PC-3 (cell line): ENCODE data around the gene TRIM23. TPM values are rescaled to one million over a fixed set of nuclear protein-coding genes. Genes with fewer than 3 reads are reported as not detected.

ENCODE experiments used
- ATAC-seq: fragments of 200-7000 bp; cut with Tn5 transposase; 2 replicates; pipeline ENCODE4 v1.9.1; 2020; ENCODE audit warnings: mild to moderate bottlenecking, moderate library complexity
- Bru-seq: library from RNA; stranded (reverse); fragments of 400-500 nt; gene quantifications from one replicate; lab custom pipeline; 2021; lab: Mats Ljungman, UMichigan
- BruChase-seq, 2 experiments: library from RNA; stranded (reverse); fragments of 400-500 nt; gene quantifications; one replicate each; lab custom pipeline; 2021; lab: Mats Ljungman, UMichigan
- BruUV-seq: library from RNA; stranded (reverse); fragments of 400-500 nt; replicated peaks from 2 replicates; lab custom pipeline; 2021; lab: Mats Ljungman, UMichigan
- CTCF ChIA-PET: fragments of 300-600 bp; sonication (Branson Sonifier 250); formaldehyde crosslinking; loops from one replicate; lab custom pipeline; 2022; ENCODE audit warnings: antibody characterized with exemption; lab: Charles Lee
- POLR2A ChIA-PET: fragments of 300-600 bp; sonication (Branson Sonifier 250); formaldehyde crosslinking; loops from one replicate; lab custom pipeline; 2022; ENCODE audit warnings: antibody characterized with exemption; ENCODE audit not compliant: unreplicated experiment; lab: Charles Lee
- DNase-seq: peaks from one replicate; pipeline ENCODE4 v3.0.0-alpha.2; 2015
- H2AFZ ChIP-seq: fragments of 300-600 bp; sonication (generic); 2 replicates; pipeline ENCODE4 v1.6.0; 2016; ENCODE audit warnings: antibody characterized with exemption, low read length
- H3F3A ChIP-seq: fragments of 300-600 bp; sonication (generic); one replicate; pipeline ENCODE4 v1.6.0; 2017; ENCODE audit warnings: antibody characterized with exemption, low read length, control low read depth, mild to moderate bottlenecking; ENCODE audit not compliant: unreplicated experiment
- H3K27ac ChIP-seq: fragments of 300-600 bp; sonication (generic); 2 replicates; pipeline ENCODE4 v1.5.1; 2016; ENCODE audit warnings: mild to moderate bottlenecking, low read length
- H3K27me3 ChIP-seq: fragments of 300-600 bp; sonication (generic); 2 replicates; pipeline ENCODE4 v1.6.1; 2016; ENCODE audit warnings: low read length, mixed read lengths
- H3K36me3 ChIP-seq: fragments of 300-600 bp; sonication (generic); 2 replicates; pipeline ENCODE4 v1.6.1; 2016; ENCODE audit warnings: low read depth, mixed run types, low read length, mixed read lengths
- H3K4me1 ChIP-seq: fragments of 300-600 bp; sonication (generic); 2 replicates; pipeline ENCODE4 v1.5.1; 2016; ENCODE audit warnings: low read length; ENCODE audit not compliant: insufficient read depth
- H3K4me2 ChIP-seq: fragments of 300-600 bp; sonication (generic); 2 replicates; pipeline ENCODE4 v1.6.0; 2016; ENCODE audit warnings: low read length
- H3K4me3 ChIP-seq: fragments of 300-600 bp; sonication (generic); 2 replicates; pipeline ENCODE4 v1.5.1; 2016; ENCODE audit warnings: mild to moderate bottlenecking, low read length, mixed read lengths
- H3K79me2 ChIP-seq: fragments of 300-600 bp; sonication (generic); 2 replicates; pipeline ENCODE4 v1.6.1; 2017; ENCODE audit warnings: low read length, mixed read lengths
- H3K9ac ChIP-seq: fragments of 300-600 bp; sonication (generic); 2 replicates; pipeline ENCODE4 v1.6.0; 2016; ENCODE audit warnings: mild to moderate bottlenecking, low read length
- H3K9me2 ChIP-seq: fragments of 300-600 bp; sonication (generic); replicated peaks from 2 replicates; pipeline ENCODE4 v1.6.1; 2016; ENCODE audit warnings: mixed run types, low read length, mixed read lengths
- H3K9me3 ChIP-seq: fragments of 300-600 bp; sonication (generic); 2 replicates; pipeline ENCODE4 v1.6.1; 2016; ENCODE audit warnings: low read length, mixed read lengths
- H4K20me1 ChIP-seq: fragments of 300-600 bp; sonication (generic); 2 replicates; pipeline ENCODE4 v1.6.1; 2016; ENCODE audit warnings: low read length, mixed read lengths
- CTCF ChIP-seq: fragments of 300-600 bp; sonication (generic); conservative IDR thresholded peaks from 2 replicates; pipeline ENCODE4 v1.5.1; 2017; ENCODE audit warnings: antibody characterized with exemption, low read depth, mild to moderate bottlenecking, low read length
- EZH2 ChIP-seq: fragments of 300-600 bp; sonication (generic); IDR thresholded peaks from one replicate; pipeline ENCODE4 v1.6.1; 2017; ENCODE audit warnings: antibody characterized with exemption, mild to moderate bottlenecking, low read length; ENCODE audit not compliant: unreplicated experiment
- EZH2phosphoT487 ChIP-seq: fragments of 300-600 bp; sonication (generic); IDR thresholded peaks from 2 replicates; pipeline ENCODE4 v1.6.1; 2018; ENCODE audit warnings: mild to moderate bottlenecking, antibody characterized with exemption, low read length, borderline replicate concordance
- intact Hi-C: fragments of 100-400 bp; cut with micrococcal nuclease; formaldehyde crosslinking; loops from 2 replicates; pipeline ENCODE4 v1.9.0; 2023
- long read RNA-seq: library from polyadenylated mRNA; unstranded; transcript quantifications from one replicate; pipeline ENCODE4 v2.0.0, GENCODE V29; 2021; ENCODE audit not compliant: unreplicated experiment
- total RNA-seq: library from RNA; depleted of rRNA; stranded (reverse); fragments of >200 nt; gene quantifications from 2 replicates; pipeline ENCODE4 v1.2.3, GENCODE V29; 2014; rRNA removed

The TRIM23 gene
- total RNA-seq = 4.7 and 7.7 TPM in 2 replicates
- percentile 54 among the genes with signal in this experiment for Bru-seq, nascent RNA
- percentile 51 among the genes with signal in this experiment for BruChase-seq, experiment 1, labeled RNA remaining after a 6-hour chase
- BruChase-seq, experiment 2, labeled RNA remaining after a 2-hour chase = percentile 58 among the genes with signal in this experiment
- long read RNA-seq, full-length matches to known transcripts = 16 of 23 reads
- long read RNA-seq, partial matches to known transcripts = 5 of 23 reads
- long read RNA-seq, other reads (novel, unspliced or antisense) = 2 of 23 reads

GRCh38 chr5:65624025-65624570, at the start of gene TRIM23:
Gene TRIM23, minus strand, starts transcription at chr5:65624333. Its CDS starts 59 bp downstream, at chr5:65624274.
- peak; percentile 98 for ATAC-seq
- Histone ChIP-seq H3K9me2 (no peaks in the 10 kb centered on the region), H3K27me3 (no peaks in the 10 kb centered on the region), H3F3A (no peaks in the 10 kb centered on the region), H3K9me3 (no peaks in the 10 kb centered on the region), H3K4me3 (peak within 1 kb of the TSS; percentile 83), H3K9ac (peak within 1 kb of the TSS; percentile 78), H3K79me2 (peaks cover 51% of the 10 kb centered on the region), H3K4me2 (peak within 1 kb of the TSS; percentile 83), H3K4me1 (peaks cover 7% of the 10 kb centered on the region; the same call in 1 of the 2 replicates), H2AFZ (peak within 1 kb of the TSS; percentile 75), H3K36me3 (no peaks in the 10 kb centered on the region), H3K27ac (peak within 1 kb of the TSS; percentile 65), H4K20me1 (no peaks in the 10 kb centered on the region)
- BruUV-seq = no TSS peak
- ChIA-PET POLR2A (no interaction called here), CTCF (no interaction called here)
- peak; percentile 73 for DNase-seq
- intact Hi-C loops = no loop called here
- no peak for TF ChIP-seq CTCF
- no peak for TF ChIP-seq EZH2
- no peak for TF ChIP-seq EZH2phosphoT487

GRCh38 chr5:65672796-65673195, 48.7 kb upstream of the TRIM23 start:
- H3K9ac ChIP-seq = no peak overlapping the region
- DNase-seq = peak; percentile 4
- no peak for ATAC-seq
- ChIA-PET POLR2A (no interaction called here), CTCF (no interaction called here)
- H4K20me1 ChIP-seq = no peaks in the 10 kb centered on the region
- no peaks in the 10 kb centered on the region for H3K36me3 ChIP-seq
- no TSS peak for BruUV-seq
- TF ChIP-seq EZH2 = no peak
- TF ChIP-seq EZH2phosphoT487 = no peak
- no peak for TF ChIP-seq CTCF
- intact Hi-C loops = no loop called here
- H3K79me2 ChIP-seq = no peaks in the 10 kb centered on the region
- H2AFZ ChIP-seq = no peak overlapping the region
- no peaks in the 10 kb centered on the region for H3K4me1 ChIP-seq
- no peak overlapping the region for H3K4me3 ChIP-seq
- no peaks in the 10 kb centered on the region for H3K27me3 ChIP-seq
- no peaks in the 10 kb centered on the region for H3K9me2 ChIP-seq
- H3F3A ChIP-seq = no peaks in the 10 kb centered on the region
- no peak overlapping the region for H3K4me2 ChIP-seq
- H3K27ac ChIP-seq = no peak overlapping the region
- H3K9me3 ChIP-seq = no peaks in the 10 kb centered on the region

GRCh38 chr5:65668696-65669095, 44.6 kb upstream of the TRIM23 start:
- H3K9me3 ChIP-seq = no peaks in the 10 kb centered on the region
- no peak overlapping the region for H3K27ac ChIP-seq
- CTCF ChIA-PET = no interaction called here
- H4K20me1 ChIP-seq = no peaks in the 10 kb centered on the region
- DNase-seq (no peak), ATAC-seq (no peak)
- no peak overlapping the region for H2AFZ ChIP-seq
- H3K4me3 ChIP-seq = no peak overlapping the region
- H3F3A ChIP-seq = no peaks in the 10 kb centered on the region
- H3K27me3 ChIP-seq = no peaks in the 10 kb centered on the region
- POLR2A ChIA-PET = no interaction called here
- TF ChIP-seq CTCF = no peak
- TF ChIP-seq EZH2 = no peak
- TF ChIP-seq EZH2phosphoT487 = no peak
- no peaks in the 10 kb centered on the region for H3K9me2 ChIP-seq
- intact Hi-C loops = no loop called here
- H3K36me3 ChIP-seq = no peaks in the 10 kb centered on the region
- H3K4me1 ChIP-seq = no peaks in the 10 kb centered on the region
- no peak overlapping the region for H3K4me2 ChIP-seq
- no TSS peak for BruUV-seq
- no peak overlapping the region for H3K9ac ChIP-seq
- no peaks in the 10 kb centered on the region for H3K79me2 ChIP-seq
